CD14-positive monocyte (primary cell): ENCODE measurements around the gene SERPINA12. TPM values are rescaled to one million over a fixed set of nuclear protein-coding genes. Genes with fewer than 3 reads are reported as not detected.

Experiments
- DNase-seq, 3 donors: peaks; one replicate each; pipeline ENCODE4 v3.0.0-alpha.2; 2011 to 2022
- H2AFZ ChIP-seq: 2 replicates; pipeline ENCODE4 v1.6.0; 2012; ENCODE audit warnings: mild to moderate bottlenecking, low read depth, low read length, inconsistent platforms; ENCODE audit not compliant: insufficient read depth, poor library complexity, severe bottlenecking
- H3K27ac ChIP-seq, 2 donors: 1 replicate in 1 of 2; 2 replicates in 1 of 2; pipeline ENCODE4 v1.5.1; 2012 to 2013; ENCODE audit warnings: low read length in 2 of 2, control low read depth in 1 of 2, inconsistent platforms in 1 of 2, low read depth in 1 of 2, mild to moderate bottlenecking in 1 of 2
- H3K27me3 ChIP-seq, 2 donors: one replicate each; pipeline versions ENCODE4 v1.6.0 to v1.6.1; 2011 to 2013; ENCODE audit warnings: low read length in 2 of 2; ENCODE audit not compliant: control insufficient read depth in 2 of 2, insufficient read depth in 2 of 2
- H3K36me3 ChIP-seq, 2 donors: replicated peaks in 1 of 2; 1 replicate in 1 of 2; 2 replicates in 1 of 2; pipeline versions ENCODE4 v1.5.1 to v1.6.1; 2012 to 2013; ENCODE audit warnings: low read length in 2 of 2, control low read depth in 1 of 2, inconsistent platforms in 1 of 2, mild to moderate bottlenecking in 1 of 2; ENCODE audit not compliant: insufficient read depth in 2 of 2, control insufficient read depth in 1 of 2
- H3K4me1 ChIP-seq, 2 donors: 1 replicate in 1 of 2; 2 replicates in 1 of 2; pipeline versions ENCODE4 v1.5.1 to v1.6.1; 2012 to 2013; ENCODE audit warnings: low read length in 2 of 2, control low read depth in 1 of 2, inconsistent platforms in 1 of 2, mild to moderate bottlenecking in 1 of 2, moderate library complexity in 1 of 2; ENCODE audit not compliant: insufficient read depth in 2 of 2, control insufficient read depth in 1 of 2
- H3K4me2 ChIP-seq: replicated peaks from 2 replicates; pipeline ENCODE3; 2012; ENCODE audit warnings: low read length, moderate library complexity, mild to moderate bottlenecking; ENCODE audit not compliant: poor library complexity, severe bottlenecking; ENCODE audit errors: extremely low read depth
- H3K4me3 ChIP-seq, 3 experiments: fragments of 200-600 bp in 1 of 3; sonication (generic) in 1 of 3; replicated peaks in 1 of 3; 1 replicate in 2 of 3; 2 replicates in 1 of 3; pipeline ENCODE4 v1.5.1; 2011 to 2013; ENCODE audit warnings: low read length in 3 of 3, mild to moderate bottlenecking in 3 of 3, control low read depth in 2 of 3, low read depth in 2 of 3, inconsistent platforms in 1 of 3, moderate library complexity in 1 of 3
- H3K79me2 ChIP-seq: 2 replicates; pipeline ENCODE4 v1.6.0; 2012; ENCODE audit warnings: mild to moderate bottlenecking, control low read depth, inconsistent platforms, low read length, moderate library complexity; ENCODE audit not compliant: insufficient read depth
- H3K9ac ChIP-seq: 2 replicates; pipeline ENCODE4 v1.6.0; 2017; ENCODE audit warnings: low read length, mild to moderate bottlenecking; ENCODE audit not compliant: insufficient read depth, poor library complexity, severe bottlenecking
- H3K9me3 ChIP-seq, 2 donors: replicated peaks in 1 of 2; 1 replicate in 1 of 2; 2 replicates in 1 of 2; pipeline versions ENCODE4 v1.5.1 to v1.6.1; 2012 to 2013; ENCODE audit warnings: low read length in 2 of 2, control low read depth in 1 of 2; ENCODE audit not compliant: control insufficient read depth in 1 of 2, insufficient read depth in 1 of 2
- H4K20me1 ChIP-seq: 2 replicates; pipeline ENCODE4 v1.6.0; 2012; ENCODE audit warnings: mild to moderate bottlenecking, low read length, control low read depth, moderate library complexity; ENCODE audit not compliant: insufficient read depth
- H3K27ac Mint-ChIP-seq, 7 donors: one replicate each; pipeline ENCODE4 v1.8.0; 2020; ENCODE audit warnings: mild to moderate bottlenecking in 7 of 7, mixed read lengths in 7 of 7, moderate library complexity in 6 of 7, inconsistent platforms in 2 of 7
- H3K27me3 Mint-ChIP-seq, 3 donors: one replicate each; pipeline ENCODE4 v1.8.0; 2021 to 2022; ENCODE audit warnings: low read depth in 3 of 3, mild to moderate bottlenecking in 3 of 3, mixed read lengths in 3 of 3, moderate library complexity in 3 of 3, inconsistent platforms in 1 of 3
- H3K36me3 Mint-ChIP-seq, 2 donors: one replicate each; pipeline ENCODE4 v1.8.0; 2020; ENCODE audit warnings: mixed read lengths in 2 of 2, inconsistent platforms in 1 of 2, mild to moderate bottlenecking in 1 of 2
- H3K4me1 Mint-ChIP-seq: one replicate; pipeline ENCODE4 v1.8.0; 2020; ENCODE audit warnings: mild to moderate bottlenecking, mixed read lengths
- H3K4me3 Mint-ChIP-seq, 2 donors: one replicate each; pipeline ENCODE4 v1.8.0; 2020; ENCODE audit warnings: mild to moderate bottlenecking in 2 of 2, mixed read lengths in 2 of 2, moderate library complexity in 1 of 2
- H3K9me3 Mint-ChIP-seq, 7 donors: one replicate each; pipeline ENCODE4 v1.8.0; 2020 to 2022; ENCODE audit warnings: mixed read lengths in 7 of 7, mild to moderate bottlenecking in 6 of 7, moderate library complexity in 6 of 7, inconsistent platforms in 2 of 7
- CTCF ChIP-seq: fragments of 200-600 bp; IDR thresholded peaks from one replicate; pipeline ENCODE4 v1.8.0; 2022; ENCODE audit warnings: antibody characterized with exemption, mild to moderate bottlenecking
- WGBS: methylation state at CpG from one replicate; pipeline ENCODE4 v1.1.5; 2013; ENCODE audit warnings: missing lambda C conversion rate; ENCODE audit not compliant: insufficient coverage; 5-methylcytosine and 5-hydroxymethylcytosine counted together
- intact Hi-C, 2 donors: fragments of 100-400 bp; cut with micrococcal nuclease; formaldehyde crosslinking; loops; one replicate each; pipeline versions ENCODE4 v1.15.0 to v1.15.1; 2023
- polyA plus RNA-seq, 3 donors: library from polyadenylated mRNA; depleted of rRNA in 1 of 3; unstranded in 2 of 3; stranded (reverse) in 1 of 3; fragments of 300-500 nt in 2 of 3; fragments of >200 nt in 1 of 3; fragmentation: Illumina TruSeq in 2 of 3; gene quantifications; 1 replicate in 2 of 3; 2 replicates in 1 of 3; pipeline ENCODE4 v1.2.3, GENCODE V29; 2012 to 2021

The SERPINA12 gene
- polyA plus RNA-seq, 3 donors, result not detected

GRCh38 chr14:94494085-94494484 lies 15.2 kb downstream of the SERPINA12 start:
- H3K9me3 Mint-ChIP-seq, result no peaks in the 10 kb centered on the region

DNA sequence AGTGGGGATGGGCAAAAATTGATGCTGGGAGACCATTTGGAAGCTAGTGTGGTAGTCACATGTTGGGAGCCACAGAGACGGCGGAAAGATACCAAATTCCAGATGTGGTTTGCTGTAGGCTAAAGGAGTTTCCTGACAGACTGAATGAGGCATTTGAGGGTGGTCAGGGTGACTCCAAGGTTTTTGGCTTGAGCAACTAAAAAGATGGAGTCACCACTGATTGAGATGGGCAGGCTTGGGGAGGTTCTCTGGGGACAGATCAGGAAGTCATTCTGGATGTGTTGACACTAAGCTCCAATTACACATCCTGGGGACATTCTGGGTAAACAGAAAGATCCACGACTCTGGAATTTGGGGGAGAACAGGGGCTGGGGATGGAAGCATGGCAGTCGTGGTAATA lies 17.8 kb downstream of the SERPINA12 start:
- H3K9me3 ChIP-seq, result no peaks in the 10 kb centered on the region
- H3K36me3 ChIP-seq, result no peaks in the 10 kb centered on the region
- intact Hi-C loops, result no loop called here
- no peaks in the 10 kb centered on the region for H3K79me2 ChIP-seq
- H4K20me1 ChIP-seq, result no peaks in the 10 kb centered on the region
- no peaks in the 10 kb centered on the region for H3K9me3 Mint-ChIP-seq
- no peaks in the 10 kb centered on the region for H3K4me1 ChIP-seq
- no peak overlapping the region for H3K4me2 ChIP-seq
- H3K36me3 Mint-ChIP-seq, result no peaks in the 10 kb centered on the region
- no peak overlapping the region for H3K4me3 Mint-ChIP-seq
- no peaks in the 10 kb centered on the region for H3K4me1 Mint-ChIP-seq
- H3K9ac ChIP-seq, result no peak overlapping the region
- 59% methylated on average over 4 of the region's 4 CpGs for WGBS
- TF ChIP-seq CTCF, result no peak
- H3K4me3 ChIP-seq, result no peak overlapping the region
- H3K27ac Mint-ChIP-seq, result no peak overlapping the region
- no peak overlapping the region for H2AFZ ChIP-seq
- H3K27me3 ChIP-seq, result peaks cover 0 to 6% of the 10 kb centered on the region in 2 donors
- peaks cover 8 to 14% (median 10%) of the 10 kb centered on the region in 3 donors for H3K27me3 Mint-ChIP-seq
- H3K27ac ChIP-seq, result no peak overlapping the region
- no peak for DNase-seq

More at GRCh38 chr14:94494085-94494484, 15.2 kb downstream of the SERPINA12 start:
- Histone ChIP-seq H3K4me3 (no peak overlapping the region), H2AFZ (no peak overlapping the region), H3K9me3 (no peaks in the 10 kb centered on the region), H3K4me1 (no peaks in the 10 kb centered on the region), H3K27me3 (no peaks in the 10 kb centered on the region), H3K9ac (no peak overlapping the region), H3K79me2 (no peaks in the 10 kb centered on the region), H3K27ac (no peak overlapping the region), H3K4me2 (no peak overlapping the region), H4K20me1 (no peaks in the 10 kb centered on the region), H3K36me3 (no peaks in the 10 kb centered on the region)
- TF ChIP-seq CTCF, result no peak
- Mint-ChIP-seq H3K4me3 (no peak overlapping the region), H3K27me3 (peaks cover 1 to 3% (median 2%) of the 10 kb centered on the region in 3 donors), H3K36me3 (no peaks in the 10 kb centered on the region), H3K4me1 (no peaks in the 10 kb centered on the region), H3K27ac (no peak overlapping the region)
- no peak for DNase-seq
- intact Hi-C loops, result no loop called here
- 77% methylated on average over 4 of the region's 4 CpGs for WGBS
